OCI-M2 (cell line): ENCODE measurements around the gene FH.
A peak's percentile ranks its signal among the peaks of the same experiment; 100 is the strongest.

Experiments
- DNase-seq: peaks from one replicate; lab custom pipeline; 2025; ENCODE audit not compliant: unreplicated experiment; lab: John Stamatoyannopoulos, UW

FH gene

GRCh38 chr1:241525026-241525425, 5.5 kb upstream of the FH start:
- DNase-seq, result no peak

- DNase-seq, result no peak
Measured at GRCh38 chr1:241521718-241522117, 2.2 kb upstream of the FH start.

- DNase-seq, result no peak
Measured at GRCh38 chr1:241520080-241520465, 518 bp upstream of the FH start.

DNA sequence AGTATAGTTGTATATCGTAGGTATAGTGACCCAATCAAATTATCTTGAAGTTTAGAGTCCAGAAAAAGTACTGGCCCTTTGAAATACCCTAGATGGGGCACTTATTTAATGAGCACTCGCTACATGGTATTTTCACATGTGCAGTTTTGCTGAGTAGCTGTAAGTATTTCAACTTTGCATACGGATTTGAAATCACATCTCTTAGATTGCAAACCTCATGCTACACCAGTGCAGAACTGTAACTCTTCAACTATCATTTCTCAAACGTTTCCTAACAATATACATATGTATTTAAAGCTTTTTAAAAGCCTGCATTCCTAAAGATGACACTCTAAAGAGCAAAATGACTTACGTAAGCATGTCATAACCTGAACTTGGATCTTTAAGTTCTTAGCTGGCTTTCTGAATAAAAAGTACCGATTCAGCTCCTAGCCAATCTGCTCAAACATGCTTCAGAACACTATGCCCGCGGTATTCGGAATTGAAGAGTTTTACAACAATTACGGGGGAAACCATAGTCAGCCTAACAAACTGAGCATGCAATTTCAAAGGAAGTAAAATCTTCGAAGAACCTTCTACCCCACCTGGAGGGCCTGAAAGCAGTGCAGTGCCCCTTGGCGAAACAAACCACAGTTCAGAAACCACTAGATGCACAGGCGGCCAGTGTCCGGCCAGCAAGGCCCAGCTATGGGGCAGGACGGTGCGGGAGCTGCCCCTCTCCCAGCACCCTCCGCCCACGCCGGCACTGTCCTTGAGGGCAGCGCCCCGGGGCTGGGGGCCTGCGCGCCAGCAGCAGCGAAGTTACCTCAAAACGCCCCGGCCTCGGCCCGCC, 863 bp downstream of the FH start:
- DNase-seq, result no peak

DNA sequence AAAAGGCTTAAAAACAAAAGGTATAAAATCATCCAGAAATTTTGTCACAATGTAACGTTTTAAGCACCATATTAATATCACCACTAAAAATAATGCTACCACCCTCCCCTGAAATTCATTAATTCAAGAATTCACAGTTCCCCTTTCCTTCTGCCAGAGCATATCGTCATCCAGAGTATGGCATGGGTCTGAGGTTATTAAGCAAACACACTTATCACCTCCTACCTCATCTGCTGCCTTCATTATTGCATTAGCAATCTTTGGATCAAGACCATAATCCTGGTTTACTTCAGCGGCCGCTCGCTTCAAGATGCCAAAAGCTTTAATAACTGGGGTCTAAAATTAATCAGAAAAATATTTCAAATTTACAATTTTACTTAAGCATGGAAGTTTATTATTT, 6.2 kb downstream of the FH start:
- no peak for DNase-seq

- DNase-seq, result no peak
Measured at GRCh38 chr1:241507189-241507863, 12.2 kb downstream of the FH start.

DNA sequence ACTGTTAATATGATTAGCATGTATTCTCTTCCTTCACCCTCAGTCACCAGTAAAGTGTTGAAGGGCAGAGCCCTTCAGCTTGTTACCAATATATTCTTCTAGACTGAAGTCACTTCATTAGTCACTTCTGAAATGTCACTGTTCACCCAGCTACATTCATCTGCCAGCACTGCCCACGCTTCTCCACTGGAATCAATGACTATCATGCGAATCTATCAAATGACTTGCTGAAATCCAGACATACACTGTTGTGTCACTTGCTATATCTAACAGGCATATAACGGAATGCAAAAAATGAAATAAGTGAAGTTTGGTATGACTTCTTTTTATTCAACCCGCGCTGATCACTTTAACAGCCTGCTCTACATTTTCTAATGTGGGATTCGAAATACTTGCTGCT, 16.1 kb downstream of the FH start:
- no peak for DNase-seq

- DNase-seq, result no peak
Measured at GRCh38 chr1:241499910-241500309, 19.6 kb downstream of the FH start.

DNA sequence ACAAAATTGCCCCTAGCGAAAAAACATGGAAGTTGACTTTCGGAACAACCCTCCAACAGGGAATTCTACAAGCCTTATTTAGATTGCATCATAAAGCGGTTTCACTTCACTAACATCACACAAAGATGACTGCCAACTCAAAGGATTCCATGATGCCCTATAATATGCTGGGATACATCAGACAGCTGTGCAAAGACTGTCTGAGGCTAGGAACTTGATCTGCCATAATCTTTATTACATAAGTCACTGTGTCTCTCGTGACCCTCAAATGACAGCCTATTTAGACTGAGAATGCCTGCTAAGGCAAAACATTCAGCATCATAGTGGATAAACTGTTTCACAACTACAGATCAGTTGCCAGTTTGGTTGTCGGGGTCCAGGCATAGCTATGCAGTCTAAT, 23.8 kb downstream of the FH start:
- DNase-seq, result no peak

GRCh38 chr1:241488739-241489138, 30.8 kb downstream of the FH start:
- DNase-seq, result no peak

- DNase-seq, result peak; percentile 8
Measured at GRCh38 chr1:241485554-241485992, 34.0 kb downstream of the FH start.

DNA sequence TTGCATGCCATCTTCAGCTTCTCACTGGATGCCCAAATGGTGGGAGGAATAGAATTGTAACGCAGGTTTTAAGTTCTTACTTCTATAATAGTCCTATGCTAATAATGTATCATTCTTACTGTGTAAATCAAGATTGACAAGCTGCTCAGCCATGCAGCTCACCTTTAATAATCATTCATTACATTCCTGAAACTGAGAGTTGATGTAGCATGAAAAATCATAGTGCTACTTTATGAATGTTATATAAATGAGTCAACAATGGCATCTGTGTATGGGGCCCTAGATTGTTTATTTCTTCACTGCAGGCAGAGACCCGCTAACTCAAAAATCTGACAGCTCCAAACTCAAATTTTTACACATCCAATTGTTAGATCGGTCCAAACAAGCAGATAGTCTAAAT, 34.4 kb downstream of the FH start:
- DNase-seq, result no peak

DNA sequence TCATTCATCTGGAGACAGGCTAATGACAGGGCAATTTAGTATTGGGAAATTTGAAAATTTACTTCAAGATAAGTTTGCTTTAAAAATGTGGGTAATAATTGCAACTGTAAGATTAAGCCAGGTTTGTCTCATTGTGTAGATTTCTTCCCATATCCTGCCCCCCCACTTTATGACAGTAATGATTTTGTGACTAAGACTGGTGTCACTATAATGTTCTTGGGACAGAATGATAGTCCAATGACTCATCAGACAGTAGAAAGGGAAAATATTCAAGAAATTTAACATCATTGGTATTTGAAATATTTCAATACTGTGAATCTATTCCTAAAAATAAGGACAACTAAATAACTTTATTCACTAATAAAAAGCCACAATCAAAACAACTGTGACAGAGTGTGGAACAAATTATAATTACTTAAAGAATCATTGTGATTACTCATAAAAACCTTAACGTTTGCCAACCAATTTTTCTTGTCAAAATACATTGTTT, 36.7 kb downstream of the FH start:
- DNase-seq, result no peak

GRCh38 chr1:241479294-241479693, 40.3 kb downstream of the FH start:
- no peak for DNase-seq

DNA sequence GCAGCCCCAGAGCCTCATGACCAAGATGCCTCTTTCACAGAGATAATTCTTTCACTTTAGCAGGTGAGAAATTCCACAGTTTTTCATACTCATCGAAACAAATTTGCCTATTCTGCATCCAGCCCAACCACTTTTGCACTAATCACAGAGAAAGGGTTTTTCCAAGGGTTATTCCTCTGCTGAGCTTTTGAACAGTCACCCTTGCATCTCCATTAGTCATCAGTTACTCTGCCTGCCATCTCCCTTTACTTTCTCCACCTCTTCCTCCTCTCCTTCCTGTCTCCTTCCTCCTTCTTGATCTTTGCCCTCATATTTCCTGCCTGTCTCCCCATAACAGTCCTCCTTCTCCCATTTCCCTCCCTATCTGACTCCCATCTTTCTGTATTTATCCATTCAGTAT, 43.9 kb downstream of the FH start:
- no peak for DNase-seq

DNA sequence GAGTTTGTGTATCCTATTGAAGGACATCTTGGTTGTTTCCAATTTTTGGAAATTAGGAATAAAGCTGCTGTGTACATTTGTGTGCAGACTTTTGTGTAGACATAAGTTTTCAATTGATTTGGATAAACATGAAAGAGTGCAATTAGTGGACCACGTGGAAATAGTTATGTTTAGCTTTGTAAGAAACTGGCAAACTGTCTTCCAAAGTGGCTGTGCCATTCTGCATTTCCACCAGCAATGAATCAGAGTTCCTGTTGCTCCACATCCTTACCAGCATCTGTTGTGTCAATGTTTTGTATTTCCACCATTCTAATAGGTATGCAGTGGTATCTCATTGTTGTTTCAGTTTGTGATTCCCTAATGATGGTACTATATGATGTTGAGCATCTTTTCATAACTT, 46.5 kb downstream of the FH start:
- no peak for DNase-seq

- DNase-seq, result no peak
Measured at GRCh38 chr1:241470908-241471590, 48.5 kb downstream of the FH start.

DNA sequence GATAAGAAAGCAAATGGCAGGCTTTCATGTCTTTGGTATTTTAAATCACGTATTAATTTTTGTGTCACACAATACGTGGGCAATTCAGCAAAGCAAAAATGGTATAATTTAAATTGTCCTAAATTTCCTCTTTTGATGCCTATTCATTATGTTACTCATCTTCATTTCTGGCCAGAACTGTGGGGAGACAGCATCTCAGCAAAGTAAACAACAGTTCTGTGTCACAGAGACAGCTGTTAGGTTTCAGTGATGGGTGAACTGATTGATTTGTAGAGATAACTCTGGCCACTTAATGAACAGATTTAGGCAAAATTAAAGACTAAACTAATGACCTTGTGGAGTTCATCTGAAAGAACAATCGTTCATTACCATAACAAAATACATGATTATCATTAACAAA, 49.2 kb downstream of the FH start:
- DNase-seq, result no peak

- DNase-seq, result no peak
Measured at GRCh38 chr1:241465673-241466072, 53.9 kb downstream of the FH start.

GRCh38 chr1:241464985-241465384, 54.6 kb downstream of the FH start:
- no peak for DNase-seq

DNA sequence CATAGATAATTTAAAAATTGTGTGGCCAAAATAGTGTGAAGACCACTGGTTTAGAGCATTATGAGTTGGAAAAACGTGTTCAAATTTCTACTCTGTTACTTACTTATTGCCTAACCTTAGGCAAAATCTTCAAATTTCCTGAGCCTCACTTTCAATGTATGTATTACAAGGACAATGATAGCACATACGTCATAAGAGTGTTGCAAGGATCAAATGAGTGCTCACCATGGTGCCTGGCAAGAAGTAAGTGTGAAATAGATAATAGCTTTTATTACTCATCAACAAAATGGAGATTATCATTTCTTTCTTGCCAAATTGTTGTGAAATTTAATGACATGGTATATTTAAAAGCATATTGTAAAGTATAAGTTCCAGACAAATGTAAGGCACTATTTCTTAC, 57.2 kb downstream of the FH start:
- DNase-seq, result no peak
